ENCODE measurements around the gene SPNS1. TPM values are rescaled to one million over a fixed set of nuclear protein-coding genes. Genes with fewer than 3 reads are reported as not detected.
"Not testable (repeated sequence)": the region's sequence is repeated elsewhere in the genome, so short reads cannot be mapped to it uniquely, and the experiment has no call there.

SPNS1 gene
- total and polyA plus RNA-seq, 3 experiments from 2014 or later, result 33.2 to 40.9 (median 36.5) TPM

DNA sequence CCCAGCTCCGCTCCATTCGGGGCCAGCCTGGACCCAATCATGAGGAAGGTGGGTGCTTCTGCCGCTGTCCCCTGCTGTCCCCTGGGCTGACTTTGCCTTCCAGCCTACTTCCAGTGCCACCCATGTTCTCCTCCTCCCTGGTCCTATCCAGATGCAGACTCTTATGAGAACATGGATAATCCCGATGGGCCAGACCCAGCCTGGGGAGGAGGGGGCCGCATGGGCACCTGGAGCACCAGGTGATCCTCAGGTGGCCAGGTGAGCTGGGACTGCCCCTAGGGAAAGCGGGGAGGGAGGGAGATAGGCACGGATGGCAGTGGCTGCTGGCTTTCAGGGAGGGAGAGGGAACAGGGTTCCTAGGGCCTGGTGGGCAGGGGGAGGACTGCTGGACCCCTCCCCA lies 35.9 kb upstream of the SPNS1 start:
- Histone ChIP-seq H3K27me3 (ENCODE audit: insufficient read depth, low read length, poor library complexity, severe bottlenecking) (no peaks in the 10 kb centered on the region), H3K4me3 (ENCODE audit: low read length) (no peak overlapping the region), H3K9me3 (ENCODE audit: low read length) (no peaks in the 10 kb centered on the region), H3K27ac (ENCODE audit: low read depth, low read length) (no peak overlapping the region), H3K36me3 (ENCODE audit: insufficient read depth, low read length) (no peaks in the 10 kb centered on the region), H3K4me1 (ENCODE audit: insufficient read depth, low read length) (peaks cover 12% of the 10 kb centered on the region)
- H3K4me3 Mint-ChIP-seq, result peak overlapping the region in 1 of 7 donors; percentile 29
- H3K27me3 Mint-ChIP-seq, result no peaks in the 10 kb centered on the region
- peaks cover 10 to 13% (median 13%) of the 10 kb centered on the region in 3 donors for H3K4me1 Mint-ChIP-seq
- no peaks in the 10 kb centered on the region for H3K9me3 Mint-ChIP-seq
- H3K27ac Mint-ChIP-seq, result no peak overlapping the region
- ChIA-PET CTCF (no interaction called here), POLR2A (no interaction called here)
- no peaks in the 10 kb centered on the region for H3K36me3 Mint-ChIP-seq
- DNase-seq, result no peak

DNA sequence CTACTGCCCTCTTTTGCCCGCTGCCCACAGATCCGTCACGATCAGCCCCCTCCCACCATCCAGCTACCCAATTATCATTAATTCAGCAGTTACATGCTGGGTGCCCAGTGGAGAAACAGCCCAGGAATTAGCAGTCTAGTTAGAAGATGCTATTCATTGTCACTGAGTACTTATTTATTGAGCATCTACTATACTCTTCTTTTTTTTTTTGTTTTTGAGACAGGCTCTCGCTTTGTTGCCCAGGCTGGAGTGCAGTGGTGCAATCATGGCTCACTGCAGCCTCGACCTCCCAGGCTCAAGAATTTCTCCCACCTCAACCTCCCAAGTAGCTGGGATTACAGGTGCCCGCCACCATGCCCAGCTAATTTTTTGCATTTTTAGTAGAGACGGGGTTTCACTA lies 34.8 kb upstream of the SPNS1 start:
- H3K4me1 Mint-ChIP-seq, result peaks cover 10 to 13% (median 11%) of the 10 kb centered on the region in 3 donors
- H3K36me3 ChIP-seq (ENCODE audit: insufficient read depth, low read length); H3K27ac ChIP-seq (ENCODE audit: low read depth, low read length); H3K9me3 Mint-ChIP-seq; H3K4me3 Mint-ChIP-seq; H3K27me3 ChIP-seq (ENCODE audit: insufficient read depth, low read length, poor library complexity, severe bottlenecking); CTCF ChIA-PET; H3K36me3 Mint-ChIP-seq; H3K27ac Mint-ChIP-seq; H3K27me3 Mint-ChIP-seq; H3K4me3 ChIP-seq (ENCODE audit: low read length); DNase-seq; H3K9me3 ChIP-seq (ENCODE audit: low read length): not testable (repeated sequence)
- peaks cover 12% of the 10 kb centered on the region for H3K4me1 ChIP-seq (ENCODE audit: insufficient read depth, low read length)
- POLR2A ChIA-PET, result interaction anchor here (0.7 kb wide), 1 partner anchor 19 kb away, joined by 8 read pairs; no protein-coding TSS in a partner anchor

DNA sequence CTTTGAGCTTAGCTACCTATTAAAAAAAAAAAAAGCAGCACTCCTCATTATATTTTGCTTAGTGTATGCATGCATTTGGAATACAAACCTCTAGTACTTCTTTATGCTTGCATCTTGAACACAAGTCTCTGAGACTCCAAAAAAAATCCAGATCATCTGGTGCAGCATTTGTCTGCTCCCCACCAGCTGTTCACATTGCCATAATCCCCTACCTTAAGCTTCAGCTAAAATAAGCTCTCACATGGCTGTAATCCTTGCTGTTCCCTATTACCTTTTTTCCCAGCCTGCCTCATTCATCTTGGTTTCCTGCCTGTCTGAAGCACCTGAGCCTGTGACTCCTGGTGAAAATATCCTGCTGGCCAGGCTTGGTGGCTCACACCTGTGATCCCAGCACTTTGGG lies 31.3 kb upstream of the SPNS1 start:
- H3K27me3 Mint-ChIP-seq, result peaks cover 0 to 5% of the 10 kb centered on the region in 2 donors
- Histone ChIP-seq H3K9me3 (ENCODE audit: low read length) (no peaks in the 10 kb centered on the region), H3K4me1 (ENCODE audit: insufficient read depth, low read length) (peaks cover 10% of the 10 kb centered on the region), H3K27me3 (ENCODE audit: insufficient read depth, low read length, poor library complexity, severe bottlenecking) (no peaks in the 10 kb centered on the region), H3K4me3 (ENCODE audit: low read length) (no peak overlapping the region), H3K27ac (ENCODE audit: low read depth, low read length) (no peak overlapping the region), H3K36me3 (ENCODE audit: insufficient read depth, low read length) (no peaks in the 10 kb centered on the region)
- POLR2A ChIA-PET, result interaction anchor here (0.6 to 0.9 kb wide), 2 partner anchors 70 to 97 kb away, joined by 3 to 5 read pairs; partner anchors contain the start of gene TUFM
- H3K4me1 Mint-ChIP-seq, result peaks cover 8 to 9% (median 8%) of the 10 kb centered on the region in 3 donors
- no peaks in the 10 kb centered on the region for H3K9me3 Mint-ChIP-seq
- CTCF ChIA-PET, result interaction anchor here (0.9 to 2.6 kb wide), 3 partner anchors 8 to 100 kb away, joined by 4 to 13 read pairs (median 4); no protein-coding TSS in a partner anchor
- H3K4me3 Mint-ChIP-seq, result no peak overlapping the region
- H3K27ac Mint-ChIP-seq, result no peak overlapping the region
- DNase-seq, result no peak
- no peaks in the 10 kb centered on the region for H3K36me3 Mint-ChIP-seq

DNA sequence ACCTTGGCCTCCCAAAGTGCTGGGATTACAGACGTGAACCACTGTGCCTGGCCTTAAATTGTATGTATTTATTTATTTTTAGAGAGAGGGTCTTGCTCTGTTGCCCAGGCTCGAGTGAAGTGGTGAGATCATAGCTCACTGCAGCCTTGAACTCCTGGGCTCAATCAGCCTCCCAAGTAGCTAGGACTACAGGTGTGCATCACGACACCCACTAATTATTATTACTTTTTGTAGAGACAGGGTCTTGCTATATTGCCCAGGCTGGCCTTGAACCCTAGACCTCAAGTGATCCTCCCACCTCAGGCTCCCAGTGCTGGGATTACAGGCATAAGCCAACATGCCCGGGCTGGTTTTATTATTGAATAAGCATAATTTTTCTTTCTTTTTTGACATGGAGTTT lies 27.9 kb upstream of the SPNS1 start:
- CTCF ChIA-PET, result interaction anchor here (0.7 to 2.6 kb wide), 4 partner anchors 31 to 100 kb away, joined by 3 to 7 read pairs (median 5); partner anchors contain the start of gene TUFM
- DNase-seq, result no peak

DNA sequence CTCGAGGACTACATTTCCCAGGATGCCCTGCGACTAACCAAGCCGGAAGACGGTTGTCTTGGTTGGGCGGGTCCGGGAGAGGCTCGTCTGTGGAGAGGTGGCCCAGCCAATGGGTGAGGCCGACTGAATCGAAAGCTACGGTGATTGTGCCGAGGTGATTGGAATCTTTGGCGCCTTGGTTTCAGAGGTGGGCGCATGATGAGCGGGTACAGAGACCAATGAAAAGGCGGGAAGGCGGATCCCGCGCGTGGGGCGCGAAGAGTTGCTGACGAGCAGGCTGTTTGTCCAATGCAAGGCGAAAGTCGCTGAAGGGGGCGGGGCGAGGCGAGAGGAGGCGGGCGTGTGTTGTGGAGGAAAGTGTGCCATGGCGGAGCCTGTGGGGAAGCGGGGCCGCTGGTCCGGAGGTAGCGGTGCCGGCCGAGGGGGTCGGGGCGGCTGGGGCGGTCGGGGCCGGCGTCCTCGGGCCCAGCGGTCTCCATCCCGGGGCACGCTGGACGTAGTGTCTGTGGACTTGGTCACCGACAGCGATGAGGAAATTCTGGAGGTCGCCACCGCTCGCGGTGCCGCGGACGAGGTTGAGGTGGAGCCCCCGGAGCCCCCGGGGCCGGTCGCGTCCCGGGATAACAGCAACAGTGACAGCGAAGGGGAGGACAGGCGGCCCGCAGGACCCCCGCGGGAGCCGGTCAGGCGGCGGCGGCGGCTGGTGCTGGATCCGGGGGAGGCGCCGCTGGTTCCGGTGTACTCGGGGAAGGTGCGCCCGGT lies 23.7 kb upstream of the SPNS1 start, which contains the start of gene NFATC2IP:
Gene NFATC2IP (plus strand): TSS at position 290 of the 762 bp plus-strand sequence. CDS start 75 bp downstream, at position 365.
- Mint-ChIP-seq H3K4me1 (peaks cover 22 to 42% (median 22%) of the 10 kb centered on the region in 3 donors), H3K27ac (peak within 1 kb of the TSS; percentile 68 to 97 (median 88)), H3K9me3 (no peaks in the 10 kb centered on the region), H3K27me3 (peaks cover 0 to 4% of the 10 kb centered on the region in 2 donors), H3K4me3 (peak within 1 kb of the TSS; percentile 88 to 98 (median 94)), H3K36me3 (peaks cover 0 to 41% (median 4%) of the 10 kb centered on the region in 3 donors)
- Histone ChIP-seq H3K27ac (ENCODE audit: low read depth, low read length) (peak within 1 kb of the TSS; percentile 73), H3K4me3 (ENCODE audit: low read length) (peak within 1 kb of the TSS; percentile 74), H3K4me1 (ENCODE audit: insufficient read depth, low read length) (peaks cover 18% of the 10 kb centered on the region), H3K9me3 (ENCODE audit: low read length) (no peaks in the 10 kb centered on the region), H3K27me3 (ENCODE audit: insufficient read depth, low read length, poor library complexity, severe bottlenecking) (no peaks in the 10 kb centered on the region), H3K36me3 (ENCODE audit: insufficient read depth, low read length) (peaks cover 12% of the 10 kb centered on the region)
- ChIA-PET POLR2A (interaction anchor here (0.6 to 2.1 kb wide), 8 partner anchors 16 to 128 kb away, joined by 3 to 10 read pairs (median 6); partner anchors contain the start of genes ATXN2L, CD19, RABEP2 and SH2B1), CTCF (interaction anchor here (1.0 to 1.6 kb wide), 3 partner anchors 26 to 104 kb away, joined by 3 to 4 read pairs (median 4); partner anchors contain the start of gene TUFM)
- peak; percentile 99 to 100 (median 99) for DNase-seq

More for the DNA sequence above, 27.9 kb upstream of the SPNS1 start:
- H3K27me3 ChIP-seq (ENCODE audit: insufficient read depth, low read length, poor library complexity, severe bottlenecking), result no peaks in the 10 kb centered on the region
- no peaks in the 10 kb centered on the region for H3K9me3 Mint-ChIP-seq
- no peak overlapping the region for H3K27ac Mint-ChIP-seq
- H3K36me3 Mint-ChIP-seq, result peaks cover 0 to 6% (median 0%) of the 10 kb centered on the region in 3 donors
- no peak overlapping the region for H3K27ac ChIP-seq (ENCODE audit: low read depth, low read length)
- H3K4me1 ChIP-seq (ENCODE audit: insufficient read depth, low read length), result peaks cover 18% of the 10 kb centered on the region
- H3K4me1 Mint-ChIP-seq, result peaks cover 15 to 20% (median 19%) of the 10 kb centered on the region in 3 donors
- no peaks in the 10 kb centered on the region for H3K36me3 ChIP-seq (ENCODE audit: insufficient read depth, low read length)
- H3K4me3 ChIP-seq (ENCODE audit: low read length), result no peak overlapping the region
- POLR2A ChIA-PET, result no interaction called here
- H3K4me3 Mint-ChIP-seq, result no peak overlapping the region
- peaks cover 0 to 5% of the 10 kb centered on the region in 2 donors for H3K27me3 Mint-ChIP-seq
- H3K9me3 ChIP-seq (ENCODE audit: low read length), result no peaks in the 10 kb centered on the region

DNA sequence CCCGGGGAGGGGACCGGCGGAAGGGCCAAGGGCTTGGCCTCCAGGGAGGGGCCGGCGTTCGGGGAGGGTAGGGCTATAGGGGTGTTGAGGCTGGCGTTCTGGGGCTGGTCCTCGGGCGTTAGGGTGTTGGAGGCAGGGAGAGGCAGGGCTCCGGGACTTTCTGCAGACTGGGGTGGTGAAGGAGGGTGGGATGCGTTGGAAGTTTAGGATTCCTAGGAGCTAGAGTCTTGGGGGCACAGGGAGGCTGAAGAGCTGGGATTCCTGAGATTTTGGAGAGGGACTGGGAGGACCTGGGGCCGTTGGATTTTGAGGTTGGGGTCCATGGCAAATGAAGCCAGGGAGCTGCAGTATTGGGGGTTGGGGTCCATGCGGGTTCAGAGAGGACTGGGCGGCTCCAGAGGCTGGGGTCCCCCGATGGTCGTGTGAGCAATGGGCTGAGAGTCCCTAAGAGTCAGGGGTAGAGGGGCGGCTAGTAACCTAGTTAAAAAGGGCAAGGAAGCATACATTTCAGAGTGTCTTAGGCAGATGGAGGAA lies 23.1 kb upstream of the SPNS1 start:
- H3K27me3 ChIP-seq (ENCODE audit: insufficient read depth, low read length, poor library complexity, severe bottlenecking), result no peaks in the 10 kb centered on the region
- peaks cover 0 to 47% (median 6%) of the 10 kb centered on the region in 3 donors for H3K36me3 Mint-ChIP-seq
- H3K4me1 ChIP-seq (ENCODE audit: insufficient read depth, low read length), result peaks cover 15% of the 10 kb centered on the region
- no peaks in the 10 kb centered on the region for H3K9me3 Mint-ChIP-seq
- H3K27me3 Mint-ChIP-seq, result peaks cover 0 to 4% of the 10 kb centered on the region in 2 donors
- H3K4me1 Mint-ChIP-seq, result peaks cover 23 to 42% (median 23%) of the 10 kb centered on the region in 3 donors
- H3K4me3 Mint-ChIP-seq, result peak overlapping the region; percentile 88 to 98 (median 94)
- H3K27ac ChIP-seq (ENCODE audit: low read depth, low read length), result peak overlapping the region; percentile 73
- ChIA-PET POLR2A (interaction anchor here (0.6 to 2.1 kb wide), 4 partner anchors 23 to 128 kb away, joined by 7 to 11 read pairs (median 8); partner anchors contain the start of genes ATXN2L, SH2B1 and SPNS1), CTCF (interaction anchor here (0.8 kb wide), 1 partner anchor 9 kb away, joined by 5 read pairs; no protein-coding TSS in a partner anchor)
- DNase-seq, result peak in 1 of 5 donors; percentile 58
- peaks cover 12% of the 10 kb centered on the region for H3K36me3 ChIP-seq (ENCODE audit: insufficient read depth, low read length)
- peak overlapping the region; percentile 74 for H3K4me3 ChIP-seq (ENCODE audit: low read length)
- H3K27ac Mint-ChIP-seq, result peak overlapping the region; percentile 43 to 92 (median 85)
- H3K9me3 ChIP-seq (ENCODE audit: low read length), result no peaks in the 10 kb centered on the region

DNA sequence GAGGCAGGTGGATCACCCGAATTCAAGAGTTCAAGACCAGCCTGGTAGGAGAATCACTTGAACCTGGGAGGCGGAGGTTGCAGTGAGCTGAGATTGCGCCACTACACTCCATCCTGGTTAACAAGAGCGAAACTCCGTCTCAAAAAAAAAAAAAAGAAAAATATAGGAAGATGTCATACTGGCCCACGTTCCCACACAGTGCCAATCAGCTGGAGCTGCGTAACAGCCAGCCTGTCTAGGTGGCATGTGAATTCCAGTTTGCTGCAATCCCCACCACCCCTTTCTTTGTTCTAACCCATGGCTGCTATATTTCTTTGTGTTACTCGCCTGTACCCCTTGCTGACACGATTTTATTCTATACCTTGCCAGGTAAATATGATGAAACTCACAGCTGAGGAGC lies 16.4 kb upstream of the SPNS1 start:
- no peaks in the 10 kb centered on the region for H3K9me3 Mint-ChIP-seq
- H3K27ac ChIP-seq (ENCODE audit: low read depth, low read length), result no peak overlapping the region
- no peaks in the 10 kb centered on the region for H3K27me3 Mint-ChIP-seq
- no peak overlapping the region for H3K4me3 Mint-ChIP-seq
- H3K4me1 ChIP-seq (ENCODE audit: insufficient read depth, low read length), result no peaks in the 10 kb centered on the region
- CTCF ChIA-PET, result no interaction called here
- POLR2A ChIA-PET, result interaction anchor here (0.6 kb wide), 1 partner anchor 146 kb away, joined by 14 read pairs; no protein-coding TSS in a partner anchor
- H3K9me3 ChIP-seq (ENCODE audit: low read length), result no peaks in the 10 kb centered on the region
- peaks cover 48% of the 10 kb centered on the region for H3K36me3 ChIP-seq (ENCODE audit: insufficient read depth, low read length)
- no peak overlapping the region for H3K27ac Mint-ChIP-seq
- peaks cover 7 to 87% (median 15%) of the 10 kb centered on the region in 3 donors for H3K36me3 Mint-ChIP-seq
- peaks cover 5 to 21% (median 10%) of the 10 kb centered on the region in 3 donors for H3K4me1 Mint-ChIP-seq
- DNase-seq, result no peak
- no peaks in the 10 kb centered on the region for H3K27me3 ChIP-seq (ENCODE audit: insufficient read depth, low read length, poor library complexity, severe bottlenecking)
- H3K4me3 ChIP-seq (ENCODE audit: low read length), result no peak overlapping the region

Measured in CD8-positive, alpha-beta memory T cell (primary cell).